Large intestine (tissue), 3 donors: ENCODE data around the gene TPM1. TPM values are rescaled to one million over a fixed set of nuclear protein-coding genes. Genes with fewer than 3 reads are reported as not detected.

Experiments
- DNase-seq, 2 donors: peaks; one replicate each; pipeline versions ENCODE4 v3.0.0 to v3.0.0-alpha.2; 2013
- H3K27ac ChIP-seq: one replicate; pipeline ENCODE4 v1.5.1; 2013; ENCODE audit warnings: low read length
- H3K27me3 ChIP-seq: 2 replicates; pipeline ENCODE4 v1.6.1; 2013; ENCODE audit warnings: low read length; ENCODE audit not compliant: control insufficient read depth, insufficient read depth
- H3K36me3 ChIP-seq: 2 replicates; pipeline ENCODE4 v1.6.1; 2013; ENCODE audit warnings: low read length; ENCODE audit not compliant: control insufficient read depth, insufficient read depth
- H3K4me1 ChIP-seq: one replicate; pipeline ENCODE4 v1.6.1; 2013; ENCODE audit warnings: low read length; ENCODE audit not compliant: control insufficient read depth, insufficient read depth
- H3K4me3 ChIP-seq: one replicate; pipeline ENCODE4 v1.5.1; 2013; ENCODE audit warnings: low read length
- H3K9me3 ChIP-seq: one replicate; pipeline ENCODE4 v1.6.1; 2013; ENCODE audit warnings: mild to moderate bottlenecking, low read depth, low read length, moderate library complexity; ENCODE audit not compliant: control insufficient read depth
- WGBS: methylation state at CpG from one replicate; pipeline ENCODE4 v1.1.5; 2013; ENCODE audit warnings: low lambda C conversion rate; ENCODE audit not compliant: insufficient coverage; 5-methylcytosine and 5-hydroxymethylcytosine counted together
- polyA plus RNA-seq: library from polyadenylated mRNA; unstranded; fragments of 120-200 nt; gene quantifications from one replicate; pipeline ENCODE4 v1.2.1, GENCODE V29; 2013

The TPM1 gene
- polyA plus RNA-seq, 1 donor, result 647 TPM

- H3K4me3 ChIP-seq, result no peak overlapping the region
- WGBS, result 67% methylated on average over 1 of the region's 4 CpGs
- no peaks in the 10 kb centered on the region for H3K36me3 ChIP-seq
- no peaks in the 10 kb centered on the region for H3K9me3 ChIP-seq
- H3K4me1 ChIP-seq, result peaks cover 9% of the 10 kb centered on the region
- H3K27me3 ChIP-seq, result no peaks in the 10 kb centered on the region
- H3K27ac ChIP-seq, result peak overlapping the region; percentile 16
- no peak for DNase-seq
Measured at GRCh38 chr15:63082366-63082765, 39.8 kb downstream of the TPM1 start.

- no peak overlapping the region for H3K4me3 ChIP-seq
- no CpG with 5 or more reads among the region's 12 CpGs for whole genome bisulfite sequencing
- H3K36me3 ChIP-seq, result no peaks in the 10 kb centered on the region
- H3K9me3 ChIP-seq, result no peaks in the 10 kb centered on the region
- H3K27ac ChIP-seq, result no peak overlapping the region
- H3K4me1 ChIP-seq, result peaks cover 9% of the 10 kb centered on the region
- H3K27me3 ChIP-seq, result no peaks in the 10 kb centered on the region
- no peak for DNase-seq
Measured at GRCh38 chr15:63083044-63083443, 40.5 kb downstream of the TPM1 start.

DNA sequence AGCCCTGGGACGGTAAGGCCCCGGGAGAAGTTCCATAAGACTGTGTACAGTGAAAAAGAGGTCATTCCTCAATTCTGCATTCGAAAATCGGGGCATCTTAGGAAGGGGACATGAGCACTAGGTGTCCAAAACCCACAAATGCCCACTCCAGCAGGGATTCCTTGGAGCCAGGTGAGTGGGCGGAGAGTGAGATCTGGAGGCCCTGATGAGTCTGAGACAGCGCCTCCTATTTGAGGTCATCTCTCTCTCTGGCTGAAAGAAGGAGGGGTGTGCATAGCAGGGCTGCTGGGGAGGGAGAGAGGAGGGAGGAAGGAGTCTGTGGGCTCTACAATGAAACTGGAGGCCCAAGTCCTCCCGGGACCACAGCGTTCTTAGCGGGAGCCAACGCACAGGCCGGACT lies 41.0 kb downstream of the TPM1 start:
- H3K36me3 ChIP-seq, result no peaks in the 10 kb centered on the region
- H3K9me3 ChIP-seq, result no peaks in the 10 kb centered on the region
- H3K4me3 ChIP-seq, result no peak overlapping the region
- peaks cover 9% of the 10 kb centered on the region for H3K4me1 ChIP-seq
- DNase-seq, result no peak
- no CpG with 5 or more reads among the region's 11 CpGs for WGBS
- H3K27ac ChIP-seq, result no peak overlapping the region
- H3K27me3 ChIP-seq, result no peaks in the 10 kb centered on the region

DNA sequence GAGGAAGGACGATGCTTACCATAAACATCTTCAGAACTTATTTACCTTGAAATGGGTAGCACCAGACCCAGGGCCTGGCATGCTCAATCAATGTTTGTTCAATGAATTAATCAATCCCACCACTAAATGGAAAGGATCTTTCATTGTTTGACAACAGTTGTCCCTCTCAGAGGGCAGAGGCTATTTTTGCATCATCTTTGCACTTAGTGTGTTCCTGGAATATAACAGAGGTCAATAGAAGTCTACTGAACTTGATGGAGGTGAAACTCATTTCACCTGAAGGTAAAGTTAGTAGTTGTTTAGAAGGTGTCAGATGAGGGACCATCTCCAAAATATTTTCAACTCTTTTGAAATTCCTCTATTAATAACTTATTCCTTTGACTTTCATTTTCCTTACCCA lies 42.3 kb downstream of the TPM1 start:
- H3K4me1 ChIP-seq, result peaks cover 12% of the 10 kb centered on the region

DNA sequence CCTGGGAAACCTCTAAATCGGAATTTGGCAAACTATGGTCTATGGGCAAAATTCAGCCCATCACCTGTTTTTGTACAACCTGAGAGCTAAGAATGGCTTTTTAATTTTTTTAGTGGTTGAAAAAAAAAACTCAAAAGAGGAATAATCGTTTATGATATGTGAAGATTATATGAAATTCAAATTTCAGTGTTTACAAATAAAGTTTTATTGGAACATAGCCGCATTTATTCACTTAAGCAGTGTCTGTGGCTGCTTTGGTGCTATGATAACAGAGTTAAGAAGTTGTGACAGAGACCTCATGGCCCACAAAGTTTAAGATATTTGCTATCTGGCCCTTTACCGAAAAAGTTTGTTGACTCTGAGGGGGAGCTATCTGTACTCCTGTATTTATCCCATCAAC lies 42.7 kb downstream of the TPM1 start:
- no peaks in the 10 kb centered on the region for H3K27me3 ChIP-seq
- WGBS, result 88% methylated on average over 3 of the region's 4 CpGs

More for the DNA sequence above, 42.3 kb downstream of the TPM1 start:
- H3K36me3 ChIP-seq, result no peaks in the 10 kb centered on the region
- WGBS, result no CpG with 5 or more reads among the region's 1 CpG
- no peak for DNase-seq
- H3K27ac ChIP-seq, result no peak overlapping the region
- no peaks in the 10 kb centered on the region for H3K9me3 ChIP-seq
- H3K27me3 ChIP-seq, result no peaks in the 10 kb centered on the region
- no peak overlapping the region for H3K4me3 ChIP-seq

DNA sequence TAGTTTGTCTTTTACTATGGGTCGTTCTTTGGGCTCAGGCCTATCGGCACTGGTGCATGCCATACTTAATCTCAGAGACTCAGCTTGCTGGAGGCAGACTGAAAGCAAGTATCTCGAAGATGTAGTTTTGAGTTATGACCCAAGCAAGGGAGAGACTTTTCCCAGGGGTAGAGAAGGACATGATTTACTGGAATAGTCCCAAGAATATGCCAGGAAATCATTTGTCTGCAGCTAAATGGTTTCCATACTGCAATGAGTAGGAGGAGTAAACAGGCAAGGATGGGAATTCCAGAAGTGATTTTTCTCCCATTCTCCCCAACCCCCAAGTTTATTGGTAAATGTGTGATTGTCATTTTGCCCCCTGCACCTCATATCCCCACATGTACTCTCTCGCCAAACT lies 43.7 kb downstream of the TPM1 start:
- H3K27ac ChIP-seq, result no peak overlapping the region
- DNase-seq, result no peak
- WGBS, result no CpG with 5 or more reads among the region's 4 CpGs

More for the DNA sequence above, 42.7 kb downstream of the TPM1 start:
- no peak overlapping the region for H3K4me3 ChIP-seq
- no peak for DNase-seq
- H3K36me3 ChIP-seq, result no peaks in the 10 kb centered on the region
- no peaks in the 10 kb centered on the region for H3K9me3 ChIP-seq
- no peak overlapping the region for H3K27ac ChIP-seq
- H3K4me1 ChIP-seq, result peaks cover 12% of the 10 kb centered on the region

GRCh38 chr15:63086947-63087346 lies 44.4 kb downstream of the TPM1 start:
- H3K36me3 ChIP-seq, result no peaks in the 10 kb centered on the region
- H3K4me3 ChIP-seq, result no peak overlapping the region
- peaks cover 12% of the 10 kb centered on the region for H3K4me1 ChIP-seq
- DNase-seq, result no peak
- no CpG with 5 or more reads among the region's 5 CpGs for WGBS
- no peak overlapping the region for H3K27ac ChIP-seq
- H3K9me3 ChIP-seq, result no peaks in the 10 kb centered on the region
- H3K27me3 ChIP-seq, result no peaks in the 10 kb centered on the region

More for the DNA sequence above, 43.7 kb downstream of the TPM1 start:
- Histone ChIP-seq H3K4me3 (no peak overlapping the region), H3K4me1 (peaks cover 12% of the 10 kb centered on the region), H3K27me3 (no peaks in the 10 kb centered on the region), H3K9me3 (no peaks in the 10 kb centered on the region), H3K36me3 (no peaks in the 10 kb centered on the region)

GRCh38 chr15:63088533-63089245 lies 46.1 kb downstream of the TPM1 start:
- Histone ChIP-seq H3K27ac (peak overlapping the region; percentile 24), H3K9me3 (no peaks in the 10 kb centered on the region), H3K27me3 (no peaks in the 10 kb centered on the region), H3K4me3 (no peak overlapping the region), H3K4me1 (peaks cover 3% of the 10 kb centered on the region), H3K36me3 (no peaks in the 10 kb centered on the region)
- no CpG with 5 or more reads among the region's 6 CpGs for WGBS
- no peak for DNase-seq

- Histone ChIP-seq H3K9me3 (no peaks in the 10 kb centered on the region), H3K4me3 (no peak overlapping the region), H3K27ac (peak overlapping the region; percentile 24), H3K36me3 (no peaks in the 10 kb centered on the region), H3K27me3 (no peaks in the 10 kb centered on the region), H3K4me1 (peaks cover 3% of the 10 kb centered on the region)
- peak; percentile 40 to 52 for DNase-seq
- 60% methylated on average over 1 of the region's 6 CpGs for WGBS
Measured at GRCh38 chr15:63089260-63090043, 46.9 kb downstream of the TPM1 start.

- no CpG with 5 or more reads among the region's 9 CpGs for WGBS
- Histone ChIP-seq H3K9me3 (no peaks in the 10 kb centered on the region), H3K4me3 (no peak overlapping the region), H3K36me3 (no peaks in the 10 kb centered on the region), H3K27ac (no peak overlapping the region), H3K27me3 (no peaks in the 10 kb centered on the region), H3K4me1 (peaks cover 3% of the 10 kb centered on the region)
- DNase-seq, result no peak
Measured at GRCh38 chr15:63090472-63090871, 47.9 kb downstream of the TPM1 start.
